ENCODE results near the gene OR13D1.
A peak's percentile ranks its signal among the peaks of the same experiment; 100 is the strongest.
"Not testable (repeated sequence)": the region's sequence is repeated elsewhere in the genome, so short reads cannot be mapped to it uniquely, and the experiment has no call there.

The OR13D1 gene, protein sequence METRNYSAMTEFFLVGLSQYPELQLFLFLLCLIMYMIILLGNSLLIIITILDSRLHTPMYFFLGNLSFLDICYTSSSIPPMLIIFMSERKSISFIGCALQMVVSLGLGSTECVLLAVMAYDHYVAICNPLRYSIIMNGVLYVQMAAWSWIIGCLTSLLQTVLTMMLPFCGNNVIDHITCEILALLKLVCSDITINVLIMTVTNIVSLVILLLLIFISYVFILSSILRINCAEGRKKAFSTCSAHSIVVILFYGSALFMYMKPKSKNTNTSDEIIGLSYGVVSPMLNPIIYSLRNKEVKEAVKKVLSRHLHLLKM

DNA sequence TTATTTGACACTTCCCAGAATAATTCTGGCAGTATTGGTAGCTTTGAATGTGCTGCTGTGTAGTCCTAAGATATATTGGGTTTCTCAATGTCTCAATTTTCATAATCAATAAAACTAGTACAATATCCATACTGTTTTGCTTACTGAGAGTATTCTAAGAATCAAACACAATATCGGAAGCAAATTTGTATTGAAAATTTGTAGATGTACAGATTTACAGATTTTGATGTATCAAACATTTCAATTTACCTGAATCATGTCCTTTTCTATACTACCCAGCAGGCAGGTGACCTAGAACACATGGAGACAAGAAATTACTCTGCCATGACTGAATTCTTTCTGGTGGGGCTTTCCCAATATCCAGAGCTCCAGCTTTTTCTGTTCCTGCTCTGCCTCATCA lies at the start of gene OR13D1:
OR13D1 (plus strand) TSS at position 301 of the 400 bp plus-strand sequence; CDS start at position 301, 0 bp downstream.
- DNase-seq (ENCODE audit: low read depth, low spot score): no peak

DNA sequence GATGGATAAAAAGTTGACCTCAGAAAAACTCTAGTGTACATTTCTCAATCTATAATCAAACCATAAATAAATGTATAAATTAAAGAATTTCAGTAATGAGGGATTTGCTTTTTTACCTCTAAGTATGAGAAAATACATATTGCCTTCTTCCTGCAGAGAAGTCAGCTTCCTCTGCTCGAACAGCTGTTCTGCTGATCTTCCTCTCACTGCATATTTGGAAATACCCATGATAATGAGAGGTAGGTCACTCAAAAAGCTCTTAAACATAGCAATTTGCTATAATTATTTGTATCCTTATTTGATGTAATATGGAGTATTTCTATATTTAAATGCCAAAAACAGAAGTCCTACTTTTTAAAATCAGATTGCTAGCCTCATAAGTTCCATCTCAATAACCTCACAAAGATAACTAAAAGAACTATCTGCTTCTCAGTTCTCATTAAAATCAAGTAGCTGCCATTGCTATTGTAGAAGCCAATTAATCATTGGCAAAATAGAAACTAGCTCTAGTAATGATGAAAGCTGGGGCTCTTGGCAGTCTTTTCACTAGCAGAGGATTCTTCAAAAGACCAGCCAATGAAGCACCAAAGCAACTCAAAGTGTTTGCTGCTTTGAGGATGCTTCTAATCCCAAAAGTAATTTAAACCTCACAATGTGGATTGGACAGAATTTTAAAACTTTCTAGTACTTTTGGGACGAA lies 35.7 kb upstream of the OR13D1 start:
- no peak for DNase-seq (ENCODE audit: low read depth, low spot score)

DNA sequence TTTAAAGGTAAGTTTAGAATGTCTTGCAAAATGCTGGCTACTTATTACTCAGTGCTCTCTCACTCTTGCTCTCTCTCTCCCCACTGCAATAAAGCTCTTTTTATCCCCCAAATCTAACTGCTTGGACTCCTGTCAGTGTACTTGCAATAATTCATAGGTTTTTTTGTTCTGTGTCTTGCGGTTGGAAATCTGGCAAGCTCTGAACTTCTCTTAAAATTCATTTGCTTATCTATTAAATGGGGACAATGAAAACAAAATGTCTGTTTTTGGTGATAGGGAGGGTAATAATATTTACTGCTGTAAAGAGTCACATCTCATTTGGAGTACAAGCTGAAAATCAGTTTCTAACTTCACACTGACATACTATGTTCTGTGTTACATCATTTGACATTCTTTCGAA lies 18.7 kb upstream of the OR13D1 start:
- DNase-seq (ENCODE audit: low read depth, low spot score): no peak

DNA sequence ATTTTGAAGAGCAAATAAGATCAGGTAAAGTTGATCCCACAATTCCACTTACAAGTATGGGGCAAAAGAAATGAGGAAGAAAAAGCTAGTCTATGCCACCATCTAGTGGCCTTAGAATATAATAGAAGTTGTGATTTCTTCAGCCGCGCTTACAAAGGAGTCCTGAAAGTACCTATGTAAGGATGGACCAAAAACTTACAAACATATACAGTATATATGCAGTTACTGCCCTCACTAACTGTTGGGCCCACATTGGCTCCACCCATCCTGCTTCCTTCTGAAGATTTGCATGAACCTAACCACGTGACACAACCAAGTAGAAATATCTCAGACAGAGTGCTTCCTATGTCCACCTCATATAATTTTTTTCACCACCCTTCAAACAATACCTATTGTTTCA lies 11.7 kb upstream of the OR13D1 start:
- peak; percentile 24 for DNase-seq (ENCODE audit: low read depth, low spot score)

DNA sequence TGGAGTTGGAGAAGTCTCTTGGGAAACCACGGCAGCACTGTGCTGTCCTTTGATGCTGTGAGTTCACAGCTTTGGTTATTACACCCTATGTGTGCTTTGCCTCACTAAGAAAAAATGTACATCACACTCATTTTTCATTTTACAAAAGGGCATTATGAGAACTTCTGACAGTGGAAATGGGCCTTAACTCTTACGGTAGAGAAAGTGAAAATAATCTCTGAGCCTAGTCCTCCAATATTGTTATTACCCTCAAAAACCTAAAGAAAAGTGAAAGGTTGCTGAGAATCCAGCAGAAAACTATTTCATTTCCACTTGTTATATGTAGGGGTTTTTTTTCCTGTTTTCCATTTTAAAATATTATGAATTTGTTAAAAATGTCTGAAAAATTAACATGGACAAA lies 8.2 kb upstream of the OR13D1 start:
- DNase-seq (ENCODE audit: low read depth, low spot score): no peak

DNA sequence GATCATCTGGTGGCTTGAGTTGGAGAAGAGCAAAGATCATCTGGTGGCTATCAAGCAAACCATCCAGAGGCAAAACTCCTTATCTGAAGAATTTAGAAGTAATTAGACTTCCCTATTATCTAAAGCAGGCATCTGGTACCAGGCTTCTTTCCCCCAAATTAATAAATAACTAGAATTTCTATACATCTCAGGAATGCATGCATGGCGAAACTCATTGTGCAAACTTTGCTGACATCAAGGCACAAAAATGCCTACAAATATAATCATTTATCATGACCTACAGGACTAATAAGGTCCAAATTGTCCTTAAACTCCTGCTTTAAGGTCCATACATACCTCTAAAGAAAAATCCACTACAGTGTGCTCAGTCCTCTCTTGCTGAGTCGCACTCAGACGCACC lies 6.0 kb downstream of the OR13D1 start:
- no peak for DNase-seq (ENCODE audit: low read depth, low spot score)

DNA sequence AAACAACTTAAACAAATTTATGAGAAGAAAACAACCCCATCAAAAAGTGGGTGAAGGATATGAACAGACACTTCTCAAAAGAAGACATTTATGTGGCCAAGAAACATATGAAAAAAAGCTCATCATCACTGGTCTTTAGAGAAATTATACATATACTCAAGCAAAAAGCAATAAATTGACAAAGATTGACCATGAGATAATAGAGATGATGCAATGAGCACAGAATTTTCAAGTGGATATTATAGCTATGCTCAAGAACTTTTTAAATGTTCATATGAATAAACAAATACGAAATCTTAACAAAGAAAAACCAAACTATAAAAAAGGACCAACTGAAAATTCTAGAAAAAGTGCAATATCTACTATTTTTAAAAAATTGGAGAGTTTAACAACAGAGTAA lies 14.4 kb downstream of the OR13D1 start:
- DNase-seq (ENCODE audit: low read depth, low spot score): not testable (repeated sequence)

DNA sequence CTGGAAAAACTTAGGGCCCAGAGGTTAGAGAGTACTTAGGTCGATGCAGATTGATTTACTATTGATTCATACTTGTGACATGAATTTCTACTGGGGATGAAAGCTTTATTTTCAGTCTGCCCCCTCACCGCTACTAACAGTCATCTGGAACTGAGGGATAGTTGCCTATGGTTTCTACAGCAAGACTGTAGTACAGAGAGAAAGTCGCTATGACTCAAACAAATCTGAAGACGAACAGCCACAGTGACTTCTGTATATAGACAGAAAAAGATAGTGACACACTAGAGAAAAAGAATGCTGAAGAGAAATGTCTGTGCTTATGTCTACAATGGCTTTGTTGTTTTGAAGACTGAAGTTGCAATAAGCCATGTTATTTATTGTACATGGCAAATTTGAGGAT lies 17.3 kb downstream of the OR13D1 start:
- DNase-seq (ENCODE audit: low read depth, low spot score): no peak

DNA sequence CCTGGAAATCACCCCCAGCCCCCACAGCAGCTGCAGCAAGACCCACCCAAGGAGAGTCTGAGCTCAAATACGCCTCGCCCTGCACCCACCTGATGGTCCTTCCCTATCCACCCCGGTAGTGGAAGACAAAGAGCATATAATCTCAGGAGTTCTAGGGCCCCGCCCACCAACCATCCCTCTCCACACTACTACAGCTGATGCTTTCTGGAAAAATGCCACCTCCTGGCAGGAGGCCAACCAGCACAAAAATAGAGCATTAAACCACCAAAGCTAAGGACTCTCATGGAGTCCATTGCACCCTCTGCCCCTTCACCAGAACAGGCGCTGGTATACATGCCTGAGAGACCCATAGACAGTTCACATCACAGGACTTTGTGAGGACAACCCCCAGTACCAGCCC lies 30.7 kb downstream of the OR13D1 start:
- no peak for DNase-seq (ENCODE audit: low read depth, low spot score)

DNA sequence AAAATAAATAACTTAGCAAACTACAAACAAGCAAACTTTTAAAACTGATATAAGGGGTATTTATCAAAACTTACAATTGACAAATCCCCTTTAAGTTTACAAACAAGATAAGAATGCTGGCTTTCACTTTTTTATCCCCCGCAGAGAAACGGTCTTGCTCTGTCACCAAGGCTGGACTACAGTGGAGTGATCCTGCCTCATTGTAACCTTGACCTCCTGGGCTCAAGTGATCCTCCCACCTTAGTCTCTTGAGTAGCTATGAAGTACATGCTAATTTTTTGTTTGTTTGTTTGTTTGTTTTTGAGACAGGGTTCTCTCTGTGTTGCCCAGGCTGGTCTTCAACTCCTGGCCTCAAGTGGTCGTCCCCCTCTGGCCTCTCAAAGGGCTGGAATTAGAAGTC lies 44.1 kb downstream of the OR13D1 start:
- DNase-seq (ENCODE audit: low read depth, low spot score): no peak

DNA sequence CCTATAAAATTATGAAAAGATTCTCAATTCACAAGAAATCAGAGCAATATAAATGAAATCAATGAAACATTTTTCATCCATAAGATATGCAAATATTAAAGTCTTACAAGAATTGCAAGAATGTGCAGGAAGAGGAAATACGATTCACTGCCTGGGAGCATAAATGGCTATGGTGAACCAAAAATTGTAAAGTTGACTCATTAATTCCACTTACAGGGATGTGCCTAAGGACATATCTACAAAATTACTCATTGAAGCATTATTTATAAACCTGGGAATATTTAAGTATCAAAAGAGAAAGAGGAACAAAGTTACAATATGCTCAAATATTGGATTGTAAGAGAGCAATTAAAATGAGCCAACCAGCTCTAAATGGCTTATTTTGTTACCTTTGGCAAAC lies 46.3 kb downstream of the OR13D1 start:
- DNase-seq (ENCODE audit: low read depth, low spot score): no peak

DNA sequence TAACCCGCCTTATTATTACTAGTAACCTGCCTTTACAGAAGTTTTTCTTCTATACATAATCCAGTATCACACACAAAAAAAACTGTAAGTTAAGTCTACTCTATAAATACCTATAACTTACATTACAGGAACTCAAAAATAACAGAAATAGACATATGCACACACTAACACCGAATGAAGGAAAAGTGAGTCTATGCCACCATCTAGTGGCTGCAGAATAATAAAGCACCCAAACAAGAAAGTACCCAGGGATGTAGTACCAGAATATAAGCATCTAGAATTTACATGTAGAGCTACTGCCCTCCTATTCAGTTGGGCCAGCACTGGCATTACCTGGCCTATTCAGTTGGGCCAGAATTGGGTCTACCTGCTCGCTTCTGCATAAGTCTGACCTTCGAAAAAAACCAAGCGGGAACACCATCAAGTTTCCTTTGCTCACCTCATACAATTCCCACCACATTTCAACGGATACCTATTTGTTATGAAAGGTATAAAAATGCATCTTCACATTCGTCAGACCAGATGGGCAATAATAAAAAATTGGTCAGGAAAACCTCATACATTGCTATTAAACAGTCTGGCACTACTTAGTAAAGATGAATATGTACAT lies 49.2 kb downstream of the OR13D1 start:
- peak; percentile 47 for DNase-seq (ENCODE audit: low read depth, low spot score)

All from smooth muscle cell of the brain vasculature (primary cell).